Fibroblast of mammary gland (primary cell): ENCODE measurements around the gene LRMDA.
"Not testable (repeated sequence)": the region's sequence is repeated elsewhere in the genome, so short reads cannot be mapped to it uniquely, and the experiment has no call there.

Source experiments
- DNase-seq: peaks from one replicate; pipeline ENCODE4 v3.0.0-alpha.2; 2010; ENCODE audit warnings: low read depth
- H3K4me3 ChIP-seq: 2 replicates; pipeline ENCODE4 v1.5.1; 2011; ENCODE audit warnings: low read depth, mild to moderate bottlenecking, low read length, moderate library complexity; ENCODE audit not compliant: control insufficient read depth
- TF ChIP-seq, protein P1 (sequence below): conservative IDR thresholded peaks from 2 replicates; pipeline ENCODE4 v1.5.1; 2011; ENCODE audit warnings: low read depth, low read length, inconsistent platforms; ENCODE audit not compliant: control insufficient read depth, insufficient read depth

Gene LRMDA

DNA sequence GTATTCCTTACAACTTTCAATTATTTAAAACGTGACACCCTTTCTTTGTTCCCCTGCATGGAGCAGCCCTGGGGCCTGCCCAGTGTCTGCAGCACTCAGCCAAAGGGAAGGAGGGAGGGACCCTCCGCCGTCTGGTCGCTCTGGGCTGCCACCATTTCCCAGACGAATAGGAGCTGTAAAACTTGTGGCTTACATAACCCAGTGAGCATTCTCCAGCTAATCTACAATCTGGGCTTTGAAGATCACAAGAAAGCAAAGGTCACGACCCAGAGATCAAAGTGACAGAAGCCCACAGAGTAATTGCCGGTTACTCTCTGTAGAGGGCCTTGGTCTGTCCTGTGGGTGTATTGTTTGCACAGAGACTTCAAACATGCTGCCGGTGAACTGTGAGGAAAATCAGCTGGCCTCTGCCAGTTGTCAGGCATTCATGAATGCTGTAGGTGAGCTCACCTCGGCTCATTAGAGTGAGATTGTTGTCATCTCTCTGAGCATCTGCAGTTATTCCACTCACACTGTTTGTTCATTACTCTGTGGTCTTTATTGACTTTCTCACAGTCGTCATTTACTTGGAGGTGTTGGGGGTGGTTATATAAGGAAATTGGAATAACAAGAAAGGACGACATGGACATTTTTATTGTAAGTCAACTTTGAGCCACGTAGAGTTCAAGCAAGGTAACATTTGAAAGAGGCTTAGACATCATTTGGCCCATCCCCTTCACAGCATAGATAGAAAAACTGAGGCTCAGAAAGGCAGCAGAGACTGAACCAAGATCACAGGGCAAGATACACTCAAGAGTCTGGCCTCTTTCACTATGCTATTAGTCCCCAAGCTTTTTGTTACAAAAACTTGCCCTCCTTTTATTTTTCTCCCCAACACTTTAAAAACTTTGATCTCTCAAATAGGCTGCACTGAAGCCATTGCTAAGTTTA, 619.8 kb downstream of the LRMDA start:
- no peak for DNase-seq
- TF ChIP-seq, protein P1, sequence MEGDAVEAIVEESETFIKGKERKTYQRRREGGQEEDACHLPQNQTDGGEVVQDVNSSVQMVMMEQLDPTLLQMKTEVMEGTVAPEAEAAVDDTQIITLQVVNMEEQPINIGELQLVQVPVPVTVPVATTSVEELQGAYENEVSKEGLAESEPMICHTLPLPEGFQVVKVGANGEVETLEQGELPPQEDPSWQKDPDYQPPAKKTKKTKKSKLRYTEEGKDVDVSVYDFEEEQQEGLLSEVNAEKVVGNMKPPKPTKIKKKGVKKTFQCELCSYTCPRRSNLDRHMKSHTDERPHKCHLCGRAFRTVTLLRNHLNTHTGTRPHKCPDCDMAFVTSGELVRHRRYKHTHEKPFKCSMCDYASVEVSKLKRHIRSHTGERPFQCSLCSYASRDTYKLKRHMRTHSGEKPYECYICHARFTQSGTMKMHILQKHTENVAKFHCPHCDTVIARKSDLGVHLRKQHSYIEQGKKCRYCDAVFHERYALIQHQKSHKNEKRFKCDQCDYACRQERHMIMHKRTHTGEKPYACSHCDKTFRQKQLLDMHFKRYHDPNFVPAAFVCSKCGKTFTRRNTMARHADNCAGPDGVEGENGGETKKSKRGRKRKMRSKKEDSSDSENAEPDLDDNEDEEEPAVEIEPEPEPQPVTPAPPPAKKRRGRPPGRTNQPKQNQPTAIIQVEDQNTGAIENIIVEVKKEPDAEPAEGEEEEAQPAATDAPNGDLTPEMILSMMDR: no peak
- no peak overlapping the region for H3K4me3 ChIP-seq

DNA sequence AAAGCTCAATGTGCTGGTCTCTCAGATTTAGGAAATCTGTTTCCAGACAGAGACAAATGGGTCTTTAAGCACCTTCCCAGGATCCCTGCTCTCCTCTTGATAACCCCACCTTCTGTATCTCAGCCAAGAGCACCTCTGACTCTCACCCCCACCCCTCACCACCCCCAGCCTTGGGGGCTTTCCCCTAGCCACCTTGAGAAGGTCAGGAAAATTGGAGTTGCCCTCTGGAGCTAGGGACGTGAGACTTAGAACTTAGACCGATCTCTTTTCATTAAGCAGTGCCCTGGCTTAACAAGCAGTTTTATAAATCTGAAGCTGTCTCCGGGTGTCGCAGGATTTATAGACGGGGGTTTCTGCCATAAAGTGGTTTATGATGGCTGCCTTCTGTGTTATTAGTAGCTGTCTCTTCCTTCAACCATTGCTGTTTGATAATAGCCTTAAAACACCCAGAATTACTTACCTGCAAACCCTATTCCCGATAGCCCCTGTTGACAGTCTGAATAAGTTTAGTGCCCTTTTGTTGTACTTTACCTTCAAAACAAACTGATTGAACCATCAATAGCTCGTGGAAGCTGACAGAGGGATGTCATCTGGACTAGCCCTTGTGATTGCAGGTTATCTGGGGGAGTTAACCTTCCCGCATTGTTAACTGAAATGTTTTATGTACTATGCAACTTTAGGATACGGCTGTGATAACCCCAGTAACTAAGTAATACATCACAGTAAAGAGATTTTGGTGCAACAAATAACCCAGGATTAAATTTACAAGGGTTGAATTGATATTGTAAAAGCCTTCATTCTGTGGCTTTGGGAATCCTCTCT, 621.5 kb downstream of the LRMDA start:
- DNase-seq: no peak
- H3K4me3 ChIP-seq: no peak overlapping the region
- TF ChIP-seq, protein P1: no peak

DNA sequence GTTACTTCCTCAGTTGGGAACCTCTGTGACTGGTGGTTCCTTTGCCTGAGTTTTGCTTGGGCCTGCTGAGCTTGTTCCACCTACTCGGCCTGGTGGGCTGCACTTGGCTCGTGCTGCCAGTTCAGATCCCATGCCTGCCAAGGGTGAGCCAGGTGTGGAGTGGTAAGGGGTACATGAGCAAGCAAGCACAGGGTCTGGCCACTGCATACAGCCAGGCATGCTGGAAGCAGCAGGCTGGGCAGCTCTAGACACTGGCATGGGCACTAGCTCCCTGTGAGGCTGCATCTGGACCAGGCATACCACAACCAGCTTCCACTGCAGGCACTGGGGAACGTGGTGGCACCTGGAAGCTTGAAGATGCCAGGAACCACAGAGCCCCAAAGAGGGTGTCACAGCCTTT, 624.0 kb downstream of the LRMDA start:
- no peak for DNase-seq
- no peak overlapping the region for H3K4me3 ChIP-seq
- TF ChIP-seq, protein P1: no peak

DNA sequence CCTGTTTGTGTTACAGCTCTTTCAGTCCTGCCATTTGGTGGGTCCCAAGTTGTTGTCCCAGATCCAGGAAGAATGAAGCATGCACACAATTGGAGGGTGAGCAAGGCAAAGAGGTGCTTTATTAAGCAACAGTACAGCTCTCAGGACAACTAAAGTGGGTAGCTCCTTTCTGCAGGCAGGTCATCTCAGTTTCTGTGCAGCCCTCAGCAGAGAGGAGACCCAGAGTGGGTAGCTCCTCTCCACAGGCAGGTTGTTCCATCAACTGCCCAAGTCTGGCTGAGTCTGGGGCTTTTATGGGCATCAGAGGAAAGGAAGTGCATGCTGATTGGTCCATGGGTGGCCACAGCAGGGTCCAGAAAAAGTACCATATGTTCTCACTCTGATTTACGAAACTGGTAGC, 624.5 kb downstream of the LRMDA start:
- TF ChIP-seq, protein P1: no peak
- no peak for DNase-seq
- no peak overlapping the region for H3K4me3 ChIP-seq

DNA sequence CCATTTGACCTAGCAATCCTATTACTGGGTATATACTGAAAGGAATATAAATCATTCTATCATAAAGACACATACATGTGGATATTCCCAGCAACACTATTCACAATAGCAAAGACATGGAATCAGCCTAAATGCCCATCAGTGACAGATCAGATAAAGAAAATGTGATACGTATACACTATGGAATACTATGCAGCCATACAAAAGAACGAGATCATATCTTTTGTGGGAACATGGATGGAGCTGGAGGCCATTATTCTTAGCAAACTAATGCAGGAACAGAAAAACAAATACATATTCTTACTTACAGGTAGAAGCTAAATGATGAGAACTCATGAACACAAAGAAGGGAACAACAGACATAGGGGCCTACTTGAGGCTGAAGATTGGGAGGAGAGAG, 629.6 kb downstream of the LRMDA start:
- not testable (repeated sequence) for DNase-seq, H3K4me3 ChIP-seq

DNA sequence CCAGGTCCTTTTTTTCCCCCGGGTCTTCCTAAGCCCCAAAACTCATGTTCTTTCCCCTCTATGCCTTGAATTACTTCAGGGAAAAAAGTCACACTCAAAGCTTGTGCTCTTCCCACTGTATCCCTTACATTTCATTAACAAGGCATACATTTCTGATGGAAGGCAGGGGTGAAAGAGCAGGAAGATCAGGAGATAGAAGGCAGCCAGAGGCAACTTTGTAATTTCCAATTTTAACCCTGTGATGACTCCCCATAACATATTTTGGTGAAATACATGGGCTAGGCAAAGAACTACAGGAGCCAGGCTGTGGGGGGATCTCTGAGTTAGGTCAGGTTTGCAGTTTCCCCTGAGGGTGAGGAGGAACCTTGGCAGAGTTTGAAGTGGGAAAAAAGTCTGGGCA, 635.0 kb downstream of the LRMDA start:
- H3K4me3 ChIP-seq: no peak overlapping the region
- DNase-seq: no peak
- TF ChIP-seq, protein P1: no peak

DNA sequence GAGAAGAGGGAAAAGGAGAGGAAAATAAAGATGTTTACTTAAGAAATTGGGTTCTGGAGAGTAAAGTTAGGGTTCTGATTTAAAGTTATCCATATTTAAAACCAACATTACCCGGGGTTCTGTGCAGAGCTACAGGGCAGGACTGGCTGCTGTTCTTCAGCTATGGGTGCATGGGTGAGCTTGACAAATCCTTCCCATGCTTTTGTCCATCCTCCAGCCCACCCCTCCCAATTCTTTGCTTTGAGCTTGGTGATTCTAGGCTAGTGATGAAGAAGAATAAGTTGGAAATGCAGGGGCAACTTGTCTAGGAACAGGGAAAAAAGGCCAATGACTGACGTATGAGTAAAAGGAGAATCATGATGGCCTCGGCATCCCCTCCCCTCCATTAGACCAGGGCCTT, 636.0 kb downstream of the LRMDA start:
- TF ChIP-seq, protein P1: no peak
- H3K4me3 ChIP-seq: no peak overlapping the region
- no peak for DNase-seq
